Small intestine (tissue), 7 donors: ENCODE data around the gene CRNN. TPM values are rescaled to one million over a fixed set of nuclear protein-coding genes. Genes with fewer than 3 reads are reported as not detected.

Experiments used
- DNase-seq, 2 donors: peaks; one replicate each; pipeline versions ENCODE4 v3.0.0 to v3.0.0-alpha.2; 2013
- FAIRE-seq: peaks from 2 replicates; lab custom pipeline; 2012; peaks lifted over from hg19 to GRCh38; lab: Jason Lieb, UNC
- H3K27ac ChIP-seq, 3 donors: one replicate each; pipeline ENCODE4 v1.5.1; 2013; ENCODE audit warnings: low read length in 2 of 3, mild to moderate bottlenecking in 2 of 3, control low read depth in 1 of 3, inconsistent platforms in 1 of 3, low read depth in 1 of 3, moderate library complexity in 1 of 3
- H3K27me3 ChIP-seq, 3 donors: one replicate each; pipeline ENCODE4 v1.6.1; 2013; ENCODE audit warnings: low read length in 3 of 3, inconsistent platforms in 1 of 3; ENCODE audit not compliant: control insufficient read depth in 3 of 3, insufficient read depth in 3 of 3
- H3K36me3 ChIP-seq, 3 donors: one replicate each; pipeline ENCODE4 v1.6.1; 2013; ENCODE audit warnings: low read length in 3 of 3, inconsistent platforms in 1 of 3, low read depth in 1 of 3, mild to moderate bottlenecking in 1 of 3, moderate library complexity in 1 of 3; ENCODE audit not compliant: control insufficient read depth in 3 of 3, insufficient read depth in 2 of 3
- H3K4me1 ChIP-seq, 3 donors: one replicate each; pipeline ENCODE4 v1.6.1; 2013; ENCODE audit warnings: low read length in 2 of 3, inconsistent platforms in 1 of 3, low read depth in 1 of 3, mild to moderate bottlenecking in 1 of 3, moderate library complexity in 1 of 3; ENCODE audit not compliant: control insufficient read depth in 3 of 3, insufficient read depth in 2 of 3
- H3K4me3 ChIP-seq, 3 donors: one replicate each; pipeline ENCODE4 v1.5.1; 2013; ENCODE audit warnings: low read length in 3 of 3, control low read depth in 1 of 3, inconsistent platforms in 1 of 3, low read depth in 1 of 3, mild to moderate bottlenecking in 1 of 3, moderate library complexity in 1 of 3
- H3K9me3 ChIP-seq, 2 donors: one replicate each; pipeline ENCODE4 v1.6.1; 2013; ENCODE audit warnings: low read depth in 1 of 2, low read length in 1 of 2; ENCODE audit not compliant: control insufficient read depth in 2 of 2, insufficient read depth in 1 of 2
- WGBS, 3 donors: extraction: QIAGEN DNeasy Blood & Tissue Kit; methylation state at CpG; one replicate each; pipeline ENCODE4 v1.1.7; 2013; 5-methylcytosine and 5-hydroxymethylcytosine counted together
- polyA plus RNA-seq, 4 donors: library from polyadenylated mRNA; stranded (reverse) in 3 of 4; unstranded in 1 of 4; fragments of 200-250 nt in 3 of 4; fragments of 120-200 nt in 1 of 4; gene quantifications; one replicate each; pipeline versions ENCODE4 v1.2.1 to v1.2.3, GENCODE V29; 2013
- donor health status: healthy with polysubstance abuse.
- donor health status: control.
- donor health status: control.
- donor health status: Bipolar disorder and iron deficiency.
- donor health status: healthy.

Gene CRNN
- polyA plus RNA-seq, 4 donors = 0.95 to 2.7 (median 2.2) TPM; not detected in 1

DNA sequence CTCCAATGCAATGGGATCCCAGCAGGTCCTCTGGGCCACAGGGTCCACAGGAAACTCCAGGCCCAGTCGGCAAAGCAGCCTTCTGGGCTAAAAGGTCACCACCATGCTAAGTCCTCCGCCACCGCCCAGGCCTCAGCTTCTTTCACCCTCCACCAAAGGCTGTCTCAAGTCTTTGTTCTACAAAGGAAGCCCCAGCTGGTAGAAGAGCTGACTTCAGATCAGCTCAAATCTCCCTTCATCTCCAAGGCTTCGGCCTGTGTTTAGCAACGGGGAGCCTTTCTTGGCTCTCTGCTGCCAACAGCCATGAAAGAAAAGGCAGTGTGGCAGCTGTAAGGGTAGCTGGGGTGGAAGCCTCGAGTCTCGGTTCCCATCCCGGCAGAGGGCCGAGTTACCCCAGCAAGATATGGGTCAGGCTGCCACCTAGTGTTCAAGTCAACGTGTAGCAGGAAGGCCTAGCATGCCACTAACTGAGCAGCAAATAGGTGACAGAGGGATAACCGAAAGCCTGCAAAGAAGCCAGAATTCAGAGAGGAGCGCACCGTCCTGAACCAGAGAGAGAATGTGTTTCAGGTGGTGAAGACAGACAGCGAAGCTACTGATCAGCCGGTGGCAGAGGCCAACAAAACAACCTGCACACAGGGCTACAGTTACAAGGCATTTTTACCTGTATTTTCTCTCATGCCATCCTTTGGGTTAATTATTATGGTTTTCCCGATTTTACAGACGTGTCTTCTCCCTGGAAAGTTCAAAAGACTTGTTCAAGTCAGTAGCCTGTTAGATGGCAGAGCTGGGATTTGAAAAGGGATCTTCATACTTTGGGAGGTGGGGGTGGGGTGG lies 26.8 kb upstream of the CRNN start:
- peaks cover 0 to 3% (median 0%) of the 10 kb centered on the region in 3 donors for H3K27me3 ChIP-seq
- H3K27ac ChIP-seq = no peak overlapping the region
- H3K4me1 ChIP-seq = no peaks in the 10 kb centered on the region
- H3K36me3 ChIP-seq = no peaks in the 10 kb centered on the region
- H3K9me3 ChIP-seq = no peaks in the 10 kb centered on the region
- DNase-seq (peak; percentile 65 to 67), FAIRE-seq (no peak)
- H3K4me3 ChIP-seq = no peak overlapping the region
- WGBS, 3 donors = 33 to 34% (median 34%) methylated on average over 17 of the region's 17 CpGs

DNA sequence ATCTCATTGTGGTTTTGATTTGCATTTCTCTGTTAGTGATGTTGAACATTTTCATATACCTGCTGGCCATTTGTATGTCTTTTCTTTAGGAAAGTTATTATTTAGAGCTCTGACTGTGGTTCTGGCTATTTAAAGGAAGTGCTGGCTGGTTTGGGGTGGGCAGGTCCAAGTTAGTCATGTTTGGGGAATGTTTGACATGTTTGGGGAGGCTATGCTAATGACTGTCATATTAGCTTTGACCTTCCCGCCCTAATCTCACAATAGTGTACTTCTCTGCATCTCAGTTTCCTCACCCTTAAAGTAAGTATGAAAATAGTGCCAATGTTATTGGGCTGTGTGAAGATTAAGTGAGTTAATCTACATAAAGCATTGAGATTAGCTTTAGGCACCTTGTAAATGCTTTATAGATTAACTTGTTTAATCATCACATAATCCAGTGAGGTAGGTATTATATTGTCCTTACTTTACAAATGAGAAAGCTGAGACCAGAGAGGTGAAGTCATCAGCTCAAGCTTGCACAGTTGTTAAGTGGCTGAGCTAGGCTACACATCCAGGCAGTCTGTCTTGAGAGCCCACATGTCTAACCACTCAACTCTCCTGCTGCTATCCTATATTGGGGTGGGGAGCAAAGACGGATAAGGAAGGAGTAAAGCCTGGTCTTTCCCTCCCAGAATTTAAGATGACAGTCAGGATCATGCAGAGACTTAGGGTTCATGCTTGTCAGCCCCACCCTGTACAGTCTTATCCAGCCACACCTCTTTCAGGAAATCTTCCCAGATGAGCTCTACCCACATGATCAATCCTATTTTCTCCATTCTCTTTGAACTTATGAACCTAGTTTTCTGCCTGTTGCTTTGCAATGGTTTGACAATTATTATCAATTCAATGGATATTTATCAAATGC lies 22.8 kb upstream of the CRNN start:
- Histone ChIP-seq H3K27me3 (peaks cover 0 to 3% (median 0%) of the 10 kb centered on the region in 3 donors), H3K27ac (no peak overlapping the region), H3K4me1 (no peaks in the 10 kb centered on the region), H3K9me3 (no peaks in the 10 kb centered on the region), H3K4me3 (no peak overlapping the region), H3K36me3 (no peaks in the 10 kb centered on the region)
- no peak for FAIRE-seq
- 47 to 74% (median 49%) methylated on average over 2 of the region's 2 CpGs for WGBS, 3 donors
- no peak for DNase-seq

DNA sequence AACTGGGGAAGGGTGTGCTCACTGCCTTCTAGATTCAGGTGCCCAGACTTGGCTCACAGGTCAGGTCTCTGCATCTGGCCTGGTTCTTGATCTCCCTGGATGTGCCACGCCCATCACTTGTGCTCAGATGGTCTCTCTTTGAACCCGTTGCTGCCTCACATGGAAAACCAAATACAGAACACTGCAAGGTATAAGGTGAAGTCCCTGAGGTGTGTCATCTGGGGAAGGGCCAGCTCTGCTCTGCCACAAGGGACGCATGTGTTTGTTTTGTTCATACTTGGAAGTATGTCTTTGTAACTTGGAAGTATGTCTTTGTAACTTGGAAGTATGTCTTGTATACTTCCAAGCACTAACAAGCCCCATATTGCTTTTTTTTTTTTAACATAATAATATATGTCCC lies 13.4 kb upstream of the CRNN start:
- FAIRE-seq (no peak), DNase-seq (no peak)
- H3K9me3 ChIP-seq = peaks cover 0 to 5% of the 10 kb centered on the region in 2 donors
- H3K4me3 ChIP-seq = no peak overlapping the region
- H3K36me3 ChIP-seq = no peaks in the 10 kb centered on the region
- WGBS, 3 donors = 37 to 63% (median 48%) methylated on average over 3 of the region's 3 CpGs
- no peaks in the 10 kb centered on the region for H3K27me3 ChIP-seq
- no peaks in the 10 kb centered on the region for H3K4me1 ChIP-seq
- H3K27ac ChIP-seq = no peak overlapping the region

DNA sequence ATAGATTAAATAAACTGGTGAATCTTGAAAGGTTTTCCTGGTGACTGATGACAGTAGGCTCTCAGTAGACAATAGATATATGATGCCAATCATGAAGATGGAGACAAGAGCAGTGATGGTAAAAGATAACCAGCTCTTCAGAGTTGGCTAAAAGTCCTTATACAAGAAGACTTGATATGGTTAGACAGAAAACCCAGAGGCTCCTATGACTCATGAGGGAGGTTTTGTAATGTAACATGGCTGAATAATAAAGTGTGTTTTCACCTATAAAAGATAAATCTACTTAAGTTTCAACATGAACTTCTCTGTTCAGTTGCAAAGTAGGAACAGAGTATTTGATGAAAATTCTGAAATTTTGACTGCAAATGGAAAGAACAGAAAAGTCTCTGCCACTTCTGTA lies 12.7 kb upstream of the CRNN start:
- no peak overlapping the region for H3K4me3 ChIP-seq
- FAIRE-seq (no peak), DNase-seq (no peak)
- H3K4me1 ChIP-seq = no peaks in the 10 kb centered on the region
- H3K9me3 ChIP-seq = peaks cover 0 to 5% of the 10 kb centered on the region in 2 donors
- no peaks in the 10 kb centered on the region for H3K36me3 ChIP-seq
- no peak overlapping the region for H3K27ac ChIP-seq
- no peaks in the 10 kb centered on the region for H3K27me3 ChIP-seq

DNA sequence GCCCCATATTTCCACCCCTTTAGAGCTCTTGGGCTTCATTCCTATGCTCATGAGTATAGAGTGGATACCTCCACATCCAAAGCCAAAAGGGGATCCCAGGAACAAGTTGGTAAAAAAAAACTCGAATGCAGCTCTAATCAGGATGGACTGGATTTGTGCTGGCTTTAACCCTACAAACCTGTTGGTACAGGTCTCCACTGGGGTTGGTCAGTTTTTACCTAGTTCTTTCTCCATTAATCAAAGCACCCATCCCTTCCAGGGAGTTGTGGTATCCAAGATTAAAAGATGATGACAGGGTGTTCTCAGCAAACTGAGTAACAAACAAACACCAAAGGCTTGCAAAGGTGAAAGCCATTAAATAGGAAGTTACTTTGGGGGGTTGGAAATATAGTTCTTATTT lies 5.9 kb upstream of the CRNN start:
- H3K27ac ChIP-seq = no peak overlapping the region
- peaks cover 0 to 5% of the 10 kb centered on the region in 2 donors for H3K9me3 ChIP-seq
- WGBS, 3 donors = 14 to 46% (median 19%) methylated on average over 1 of the region's 1 CpG
- H3K27me3 ChIP-seq = peaks cover 0 to 6% (median 0%) of the 10 kb centered on the region in 3 donors
- no peaks in the 10 kb centered on the region for H3K4me1 ChIP-seq
- FAIRE-seq (no peak), DNase-seq (no peak)
- no peak overlapping the region for H3K4me3 ChIP-seq
- H3K36me3 ChIP-seq = no peaks in the 10 kb centered on the region

DNA sequence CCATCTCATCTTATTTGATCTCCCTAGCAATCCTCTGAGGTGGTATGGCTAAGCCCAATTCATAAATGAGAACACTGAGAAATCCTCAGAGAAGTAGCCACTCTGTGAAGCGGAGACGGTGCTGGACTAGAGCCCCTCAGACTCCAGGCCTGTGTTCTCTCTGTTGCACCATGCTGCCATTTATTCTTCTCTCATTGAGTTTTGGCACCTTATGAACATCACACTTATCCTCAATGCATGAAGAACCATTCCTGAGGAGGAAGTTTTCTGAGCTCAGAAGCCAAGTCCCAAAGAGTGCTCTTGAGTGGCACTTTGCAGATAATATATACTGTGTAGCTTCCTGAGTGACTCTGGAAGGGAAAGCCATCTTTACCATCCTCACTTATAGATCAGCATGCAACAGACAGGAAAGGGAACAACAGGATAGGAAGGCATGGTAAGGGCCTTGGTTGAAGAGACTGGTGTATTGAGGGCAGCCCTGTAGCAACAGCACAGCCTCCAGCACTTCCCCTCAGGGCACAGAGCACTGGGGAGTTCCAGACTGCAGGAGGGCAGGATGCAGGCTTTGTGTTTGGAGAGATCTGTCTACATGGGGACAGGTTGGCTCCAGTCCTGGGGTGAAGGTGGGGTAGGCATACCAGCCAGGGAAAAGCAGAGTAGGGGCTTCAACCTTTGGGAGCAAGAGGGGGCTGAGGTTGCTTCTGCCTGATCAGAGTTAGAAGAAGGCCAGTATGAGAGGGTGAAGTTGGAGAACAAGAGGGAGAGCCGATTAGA lies 1.6 kb upstream of the CRNN start:
- Histone ChIP-seq H3K4me3 (no peak overlapping the region), H3K36me3 (no peaks in the 10 kb centered on the region), H3K27me3 (peaks cover 0 to 6% (median 0%) of the 10 kb centered on the region in 3 donors), H3K27ac (no peak overlapping the region), H3K9me3 (no peaks in the 10 kb centered on the region), H3K4me1 (no peaks in the 10 kb centered on the region)
- WGBS, 3 donors = 87 to 91% (median 88%) methylated on average over 3 of the region's 3 CpGs
- DNase-seq = no peak
- no peak for FAIRE-seq

DNA sequence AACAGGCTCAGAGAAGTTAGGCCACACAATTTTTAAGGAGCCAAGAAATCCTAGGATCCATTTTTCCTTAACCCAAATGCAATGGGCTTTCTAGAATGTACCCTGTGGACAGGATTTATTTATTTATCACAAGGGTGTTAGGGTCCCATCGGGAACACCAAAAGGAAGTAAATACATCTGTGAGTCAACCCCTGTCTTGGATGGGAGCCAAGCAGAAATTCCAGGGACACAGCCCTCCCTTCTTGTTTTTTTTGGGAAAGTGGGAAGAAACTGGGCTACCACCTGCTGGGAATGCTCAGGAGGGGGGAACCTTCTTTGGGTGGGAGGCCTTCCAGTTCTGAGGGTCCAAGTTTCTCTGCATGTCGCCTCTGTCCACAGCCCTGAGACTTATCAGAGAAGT lies 1.3 kb downstream of the CRNN start:
- FAIRE-seq = no peak

DNA sequence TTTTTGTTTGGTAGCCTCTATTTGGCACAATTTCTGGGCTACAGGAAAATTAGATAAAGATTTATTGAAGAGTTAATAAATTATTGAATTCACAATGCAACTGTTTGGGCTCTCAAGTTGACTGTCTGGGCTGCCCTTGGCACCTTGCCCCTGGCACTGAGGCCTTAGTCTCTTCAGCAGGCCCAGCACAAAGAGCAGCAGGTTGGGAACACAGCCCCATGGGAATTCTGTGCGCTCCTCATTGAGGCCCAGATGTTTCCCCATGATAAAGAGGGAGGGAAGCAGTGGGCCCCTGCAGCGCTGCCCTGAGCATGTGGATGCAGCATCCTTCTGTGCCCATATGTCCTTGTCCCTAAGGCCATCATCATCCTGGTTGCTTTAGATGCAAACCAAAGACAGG lies 2.9 kb downstream of the CRNN start:
- WGBS, 3 donors = 53 to 72% (median 70%) methylated on average over 2 of the region's 2 CpGs
- no peak for DNase-seq
- H3K27ac ChIP-seq = no peak overlapping the region

More for the DNA sequence above, 1.3 kb downstream of the CRNN start:
- WGBS, 3 donors = 62 to 67% (median 65%) methylated on average over 2 of the region's 2 CpGs
- Histone ChIP-seq H3K36me3 (no peaks in the 10 kb centered on the region), H3K4me1 (no peaks in the 10 kb centered on the region), H3K27me3 (no peaks in the 10 kb centered on the region), H3K9me3 (no peaks in the 10 kb centered on the region), H3K27ac (no peak overlapping the region), H3K4me3 (no peak overlapping the region)
- DNase-seq = no peak

More for the DNA sequence above, 2.9 kb downstream of the CRNN start:
- H3K4me3 ChIP-seq = no peak overlapping the region
- no peaks in the 10 kb centered on the region for H3K9me3 ChIP-seq
- FAIRE-seq = no peak
- no peaks in the 10 kb centered on the region for H3K4me1 ChIP-seq
- no peaks in the 10 kb centered on the region for H3K36me3 ChIP-seq
- H3K27me3 ChIP-seq = no peaks in the 10 kb centered on the region
